Ovary (tissue), 9 donors: ENCODE measurements around the gene ALX3. TPM values are rescaled to one million over a fixed set of nuclear protein-coding genes. Genes with fewer than 3 reads are reported as not detected.

Source experiments
- DNase-seq, 5 donors: peaks; one replicate each; pipeline ENCODE4 v3.0.0-alpha.2; 2019 to 2020
- H3K27ac ChIP-seq, 2 donors: fragments of 200-600 bp; one replicate each; pipeline versions ENCODE4 v1.5.1 to v1.8.0; 2019 to 2022
- H3K27me3 ChIP-seq: fragments of 200-600 bp; one replicate; pipeline ENCODE4 v1.8.0; 2022
- H3K36me3 ChIP-seq: fragments of 200-600 bp; sonication (generic); one replicate; pipeline ENCODE4 v1.5.1; 2019
- H3K4me1 ChIP-seq: one replicate; pipeline ENCODE4 v1.8.1; 2013; ENCODE audit warnings: mild to moderate bottlenecking, moderate library complexity; ENCODE audit not compliant: insufficient read depth
- H3K4me3 ChIP-seq: fragments of 200-600 bp; sonication (generic); one replicate; pipeline ENCODE4 v1.5.1; 2017
- H3K9me3 ChIP-seq, 2 donors: fragments of 200-600 bp in 1 of 2; sonication (generic) in 1 of 2; one replicate each; pipeline versions ENCODE4 v1.5.1 to v1.8.1; 2013 to 2019; ENCODE audit warnings: mild to moderate bottlenecking in 1 of 2, moderate library complexity in 1 of 2
- EP300 ChIP-seq: sonication (generic); formaldehyde crosslinking; IDR thresholded peaks from one replicate; pipeline ENCODE4 v1.6.1; 2017; ENCODE audit warnings: antibody characterized with exemption
- POLR2A ChIP-seq: fragments of 450-650 bp; IDR thresholded peaks from one replicate; pipeline ENCODE4 v1.6.1; 2017; ENCODE audit warnings: antibody characterized with exemption, mild to moderate bottlenecking, moderate library complexity
- WGBS, 3 donors: extraction: QIAGEN DNeasy Blood & Tissue Kit in 1 of 3; methylation state at CpG; one replicate each; pipeline versions ENCODE4 v1.1.5 to v1.1.7; 2013 to 2017; 5-methylcytosine and 5-hydroxymethylcytosine counted together
- intact Hi-C, 4 donors: fragments of 100-400 bp; cut with DNase I; formaldehyde crosslinking; loops; one replicate each; pipeline versions ENCODE4 v1.11.0 to v1.15.1; 2022 to 2023
- polyA plus RNA-seq, 2 donors: library from polyadenylated mRNA; stranded (reverse); fragments of 200-250 nt in 1 of 2; fragments of 350-450 nt in 1 of 2; fragmentation: Illumina TruSeq in 1 of 2; extraction: RNeasy Lipid Tissue Mini Kit (QIAGEN cat#74804) in 1 of 2; gene quantifications; one replicate each; pipeline ENCODE4 v1.2.3, GENCODE V29; 2013 to 2014
- total RNA-seq, 7 donors: library from RNA; depleted of rRNA in 2 of 7; stranded (reverse); fragments of >200 nt in 2 of 7; fragmentation: NEBNext Ultra II Directional in 3 of 7; extraction: Animal tissue kit (Norgen Biotek cat#: 25700) in 3 of 7; gene quantifications; one replicate each; pipeline versions ENCODE4 v1.1.0 to v1.2.4, GENCODE V29; 2016 to 2023
- TF ChIP-seq, protein P1 (sequence below), 3 donors: fragments of 450-650 bp in 2 of 3; fragments of 200-600 bp in 1 of 3; IDR thresholded peaks; one replicate each; pipeline versions ENCODE4 v1.5.1 to v1.8.0; 2016 to 2022; ENCODE audit warnings: antibody characterized with exemption in 3 of 3, mild to moderate bottlenecking in 1 of 3
- donor health status: DM: no; HTN: no; CAD: no; lungs with moderate emphysema.
- donor health status: DM: no; HTN: no; CAD: no.
- donor health status: Bipolar disorder and iron deficiency.
- donor health status: DM: yes; HTN: yes; CAD: no.
- donor health status: DM: no; HTN: no; CAD: no.
- donor health status: DM: yes; HTN: yes; CAD: no.

ALX3 gene
- total and polyA plus RNA-seq, 9 donors, result 0.12 to 0.43 (median 0.36) TPM; not detected in 4

DNA sequence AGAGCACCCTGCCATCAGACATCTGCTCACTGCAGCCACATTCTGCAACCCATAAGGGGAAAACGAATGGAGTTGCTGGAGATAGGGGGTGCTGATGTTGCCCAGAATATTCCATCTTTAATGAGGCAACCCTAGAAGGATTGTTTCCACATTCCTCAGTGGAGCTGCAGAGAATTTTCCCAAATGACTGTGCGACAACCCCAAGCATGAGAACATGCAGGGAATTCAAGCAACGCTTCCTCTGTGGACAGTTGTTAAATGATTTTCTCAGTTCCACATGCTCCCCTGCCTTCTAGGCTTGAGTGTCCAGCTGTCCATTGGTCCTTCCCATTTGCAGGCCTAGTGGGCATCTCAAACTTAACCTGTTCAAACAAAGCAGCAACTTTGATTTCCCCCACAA lies 21.3 kb upstream of the ALX3 start:
- no peak overlapping the region for H3K4me3 ChIP-seq
- DNase-seq, result no peak
- H3K36me3 ChIP-seq, result no peaks in the 10 kb centered on the region
- H3K4me1 ChIP-seq, result no peaks in the 10 kb centered on the region
- no peak overlapping the region for H3K27ac ChIP-seq
- TF ChIP-seq POLR2A, result no peak
- no peak for TF ChIP-seq EP300
- TF ChIP-seq, protein P1, sequence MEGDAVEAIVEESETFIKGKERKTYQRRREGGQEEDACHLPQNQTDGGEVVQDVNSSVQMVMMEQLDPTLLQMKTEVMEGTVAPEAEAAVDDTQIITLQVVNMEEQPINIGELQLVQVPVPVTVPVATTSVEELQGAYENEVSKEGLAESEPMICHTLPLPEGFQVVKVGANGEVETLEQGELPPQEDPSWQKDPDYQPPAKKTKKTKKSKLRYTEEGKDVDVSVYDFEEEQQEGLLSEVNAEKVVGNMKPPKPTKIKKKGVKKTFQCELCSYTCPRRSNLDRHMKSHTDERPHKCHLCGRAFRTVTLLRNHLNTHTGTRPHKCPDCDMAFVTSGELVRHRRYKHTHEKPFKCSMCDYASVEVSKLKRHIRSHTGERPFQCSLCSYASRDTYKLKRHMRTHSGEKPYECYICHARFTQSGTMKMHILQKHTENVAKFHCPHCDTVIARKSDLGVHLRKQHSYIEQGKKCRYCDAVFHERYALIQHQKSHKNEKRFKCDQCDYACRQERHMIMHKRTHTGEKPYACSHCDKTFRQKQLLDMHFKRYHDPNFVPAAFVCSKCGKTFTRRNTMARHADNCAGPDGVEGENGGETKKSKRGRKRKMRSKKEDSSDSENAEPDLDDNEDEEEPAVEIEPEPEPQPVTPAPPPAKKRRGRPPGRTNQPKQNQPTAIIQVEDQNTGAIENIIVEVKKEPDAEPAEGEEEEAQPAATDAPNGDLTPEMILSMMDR (IDR thresholded peaks at IDR 0.05), result no peak
- H3K27me3 ChIP-seq, result no peaks in the 10 kb centered on the region
- H3K9me3 ChIP-seq, result no peaks in the 10 kb centered on the region
- intact Hi-C loops, result loop anchor here in 1 of 4 donors (5.0 kb wide), 1 partner anchor 34 kb away; no protein-coding TSS in a partner anchor
- 62 to 72% (median 68%) methylated on average over 3 of the region's 3 CpGs for WGBS, 3 donors

DNA sequence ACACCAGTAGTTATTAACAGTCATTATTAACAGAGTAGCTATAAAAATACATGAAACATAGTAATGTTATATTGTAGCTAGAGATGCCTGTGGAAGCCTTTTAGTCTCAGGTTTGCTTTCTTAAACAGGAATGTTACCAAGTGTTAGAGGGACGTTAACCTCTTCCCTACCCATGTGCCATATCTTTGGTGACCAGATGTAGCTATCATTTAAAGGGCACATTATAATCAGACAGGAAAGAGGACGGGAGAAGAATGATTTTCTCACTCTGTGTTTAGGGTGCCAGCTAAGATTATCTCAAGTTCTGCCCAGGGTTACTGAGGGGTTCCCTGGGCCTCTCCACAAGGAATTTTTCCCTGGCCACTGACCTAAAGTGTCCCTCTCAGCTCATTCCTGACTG lies 20.9 kb upstream of the ALX3 start:
- DNase-seq, result no peak
- intact Hi-C loops, result loop anchor here in 1 of 4 donors (5.0 kb wide), 1 partner anchor 34 kb away; no protein-coding TSS in a partner anchor
- TF ChIP-seq EP300 (no peak), POLR2A (no peak)
- TF ChIP-seq, protein P1 (IDR thresholded peaks at IDR 0.05), result no peak
- H3K27me3 ChIP-seq, result no peaks in the 10 kb centered on the region
- 71 to 75% (median 74%) methylated on average over 2 of the region's 2 CpGs for WGBS, 3 donors
- H3K4me1 ChIP-seq, result no peaks in the 10 kb centered on the region
- H3K4me3 ChIP-seq, result no peak overlapping the region
- no peak overlapping the region for H3K27ac ChIP-seq
- no peaks in the 10 kb centered on the region for H3K36me3 ChIP-seq
- no peaks in the 10 kb centered on the region for H3K9me3 ChIP-seq

DNA sequence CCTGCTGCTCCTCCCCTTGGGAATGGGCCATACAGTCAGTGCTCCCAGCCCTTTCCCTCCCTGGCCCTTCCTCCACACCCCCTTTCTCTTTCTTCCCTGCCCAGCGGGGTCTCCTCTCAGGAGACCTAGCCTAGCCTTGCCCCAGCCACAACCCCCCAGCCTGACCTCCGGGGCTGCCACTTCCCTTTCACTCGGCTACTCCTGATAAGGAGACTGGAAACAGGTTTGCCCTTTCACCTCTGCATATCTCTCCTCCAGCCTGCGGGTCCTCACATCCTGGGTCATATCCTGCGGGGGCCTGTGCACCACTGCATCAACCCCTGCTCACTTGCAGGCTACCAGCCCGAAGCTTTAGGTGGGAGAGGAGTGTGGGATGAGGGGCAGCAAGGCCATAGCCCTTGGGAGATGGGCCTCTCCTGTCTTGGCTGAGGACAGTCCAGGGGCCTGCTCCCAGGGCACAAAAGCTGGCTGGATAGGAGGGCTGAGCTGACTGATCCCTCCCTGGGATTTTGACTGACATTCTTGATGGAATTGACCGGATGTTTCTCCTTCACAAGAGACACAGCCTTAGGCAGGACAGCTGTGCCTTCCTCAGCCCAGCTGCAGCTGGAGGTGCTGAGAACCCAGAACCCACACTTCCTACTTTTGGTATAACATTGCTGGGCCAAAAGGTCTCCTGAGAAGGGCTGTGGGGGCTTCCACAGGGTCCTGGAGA lies 19.2 kb upstream of the ALX3 start:
- intact Hi-C loops, result loop anchor here in 1 of 4 donors (5.0 kb wide), 1 partner anchor 32 kb away; no protein-coding TSS in a partner anchor
- WGBS, 3 donors, result 41 to 49% (median 41%) methylated on average over 7 of the region's 7 CpGs
- Histone ChIP-seq H3K4me3 (no peak overlapping the region), H3K9me3 (no peaks in the 10 kb centered on the region), H3K27me3 (no peaks in the 10 kb centered on the region), H3K27ac (no peak overlapping the region), H3K36me3 (no peaks in the 10 kb centered on the region), H3K4me1 (peaks cover 5% of the 10 kb centered on the region)
- DNase-seq, result no peak
- no peak for TF ChIP-seq POLR2A
- TF ChIP-seq EP300, result no peak
- TF ChIP-seq, protein P1 (IDR thresholded peaks at IDR 0.05), result no peak

DNA sequence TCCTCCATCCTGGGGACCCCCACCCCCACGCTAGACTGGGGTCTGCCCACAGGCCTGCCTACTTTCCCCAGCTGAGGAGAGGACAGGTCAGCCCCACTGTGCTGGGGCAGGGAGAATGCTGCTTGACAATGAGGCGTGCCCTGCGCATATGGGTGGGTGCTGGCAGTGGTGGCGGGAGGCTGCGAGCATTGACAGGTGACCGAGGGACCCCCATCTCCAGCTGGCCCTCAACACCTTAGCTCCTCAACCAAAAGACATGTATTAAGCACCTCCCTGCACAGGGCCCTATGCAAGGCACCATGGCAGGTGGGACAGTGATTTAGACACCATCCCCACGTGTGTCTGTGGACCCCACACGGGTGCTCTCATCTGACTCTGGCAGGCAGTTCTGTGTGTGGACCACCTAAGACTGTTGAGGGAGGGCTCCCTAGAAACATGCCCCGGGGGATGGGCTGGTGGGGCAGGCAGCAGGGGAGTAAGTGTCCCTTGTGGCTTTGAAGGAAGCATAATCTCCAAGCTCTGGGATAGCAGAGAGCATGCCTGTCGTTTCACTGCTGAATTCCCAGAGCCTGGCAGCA lies 18.4 kb upstream of the ALX3 start:
- no peak overlapping the region for H3K4me3 ChIP-seq
- 86 to 89% (median 87%) methylated on average over 10 of the region's 10 CpGs for WGBS, 3 donors
- TF ChIP-seq, protein P1 (IDR thresholded peaks at IDR 0.05), result no peak
- TF ChIP-seq EP300 (no peak), POLR2A (no peak)
- H3K9me3 ChIP-seq, result no peaks in the 10 kb centered on the region
- H3K4me1 ChIP-seq, result peaks cover 5% of the 10 kb centered on the region
- H3K27ac ChIP-seq, result no peak overlapping the region
- H3K36me3 ChIP-seq, result no peaks in the 10 kb centered on the region
- DNase-seq, result no peak
- intact Hi-C loops, result no loop called here
- no peaks in the 10 kb centered on the region for H3K27me3 ChIP-seq
